A673 (cell line): ENCODE data around the gene GAL3ST2. TPM values are rescaled to one million over a fixed set of nuclear protein-coding genes. Genes with fewer than 3 reads are reported as not detected.

Experiments
- BruUV-seq: library from RNA; stranded (reverse); fragments of 400-500 nt; replicated peaks from 2 replicates; lab custom pipeline; 2021; lab: Mats Ljungman, UMichigan
- CTCF ChIA-PET: fragments of 300-600 bp; sonication (Branson Sonifier 250); formaldehyde crosslinking; loops from one replicate; lab custom pipeline; 2022; ENCODE audit warnings: antibody characterized with exemption; lab: Charles Lee
- POLR2A ChIA-PET: fragments of 300-600 bp; sonication (Branson Sonifier 250); formaldehyde crosslinking; loops from one replicate; lab custom pipeline; 2022; ENCODE audit warnings: antibody characterized with exemption; ENCODE audit not compliant: low non-redundant PET; lab: Charles Lee
- DNase-seq: peaks from one replicate; pipeline ENCODE4 v3.0.0-alpha.2; 2015; ENCODE audit warnings: low spot score
- H3K27ac ChIP-seq: fragments of 200-600 bp; sonication (generic); 2 replicates; pipeline ENCODE4 v1.5.1; 2016; ENCODE audit warnings: mixed run types, low read depth, mild to moderate bottlenecking, mixed read lengths, antibody characterized with exemption, low read length; ENCODE audit not compliant: poor library complexity, severe bottlenecking
- H3K27me3 ChIP-seq: fragments of 200-600 bp; sonication (generic); replicated peaks from 2 replicates; pipeline ENCODE4 v1.6.1; 2017; ENCODE audit warnings: mixed run types, low read depth, mild to moderate bottlenecking, mixed read lengths, antibody characterized with exemption, low read length; ENCODE audit not compliant: insufficient read depth, poor library complexity
- H3K36me3 ChIP-seq: fragments of 200-600 bp; sonication (generic); 2 replicates; pipeline ENCODE4 v1.6.1; 2016; ENCODE audit warnings: mixed run types, mild to moderate bottlenecking, mixed read lengths, antibody characterized with exemption, low read length; ENCODE audit not compliant: insufficient read depth, poor library complexity, severe bottlenecking
- H3K4me1 ChIP-seq: fragments of 200-600 bp; sonication (generic); 2 replicates; pipeline ENCODE4 v1.6.1; 2017; ENCODE audit warnings: mixed run types, mild to moderate bottlenecking, mixed read lengths, antibody characterized with exemption, low read length; ENCODE audit not compliant: insufficient read depth, poor library complexity, severe bottlenecking
- H3K4me3 ChIP-seq: fragments of 200-600 bp; sonication (generic); 2 replicates; pipeline ENCODE4 v1.5.1; 2016; ENCODE audit warnings: low read depth, mixed run types, mild to moderate bottlenecking, mixed read lengths, low read length; ENCODE audit not compliant: poor library complexity, severe bottlenecking
- H3K9me3 ChIP-seq: fragments of 200-600 bp; sonication (generic); 2 replicates; pipeline ENCODE4 v1.6.1; 2016; ENCODE audit warnings: mixed run types, low read depth, mild to moderate bottlenecking, mixed read lengths, antibody characterized with exemption, low read length; ENCODE audit not compliant: poor library complexity, severe bottlenecking
- EZH2 ChIP-seq: fragments of 200-600 bp; sonication (generic); IDR thresholded peaks from 2 replicates; pipeline ENCODE4 v1.6.1; 2017; ENCODE audit warnings: borderline replicate concordance, low read depth, mild to moderate bottlenecking, mixed read lengths, antibody characterized with exemption, low read length; ENCODE audit not compliant: poor library complexity, severe bottlenecking
- intact Hi-C: fragments of 100-400 bp; cut with micrococcal nuclease; formaldehyde crosslinking; loops from one replicate; pipeline ENCODE4 v1.10.0; 2022; ENCODE audit not compliant: unreplicated experiment
- total RNA-seq: library from RNA; stranded (reverse); gene quantifications from 2 replicates; pipeline ENCODE4 v1.2.3, GENCODE V29; 2021
- TF ChIP-seq, protein P1 (sequence below): fragments of 300-800, 200-600 bp; sonication (generic); conservative IDR thresholded peaks from 2 replicates; pipeline ENCODE4 v1.5.1; 2017; ENCODE audit warnings: low read depth, mild to moderate bottlenecking, antibody characterized with exemption, low read length, moderate library complexity, mixed read lengths

GAL3ST2 gene
- total RNA-seq, 1 experiment from 2014 or later, result 5.0 TPM

DNA sequence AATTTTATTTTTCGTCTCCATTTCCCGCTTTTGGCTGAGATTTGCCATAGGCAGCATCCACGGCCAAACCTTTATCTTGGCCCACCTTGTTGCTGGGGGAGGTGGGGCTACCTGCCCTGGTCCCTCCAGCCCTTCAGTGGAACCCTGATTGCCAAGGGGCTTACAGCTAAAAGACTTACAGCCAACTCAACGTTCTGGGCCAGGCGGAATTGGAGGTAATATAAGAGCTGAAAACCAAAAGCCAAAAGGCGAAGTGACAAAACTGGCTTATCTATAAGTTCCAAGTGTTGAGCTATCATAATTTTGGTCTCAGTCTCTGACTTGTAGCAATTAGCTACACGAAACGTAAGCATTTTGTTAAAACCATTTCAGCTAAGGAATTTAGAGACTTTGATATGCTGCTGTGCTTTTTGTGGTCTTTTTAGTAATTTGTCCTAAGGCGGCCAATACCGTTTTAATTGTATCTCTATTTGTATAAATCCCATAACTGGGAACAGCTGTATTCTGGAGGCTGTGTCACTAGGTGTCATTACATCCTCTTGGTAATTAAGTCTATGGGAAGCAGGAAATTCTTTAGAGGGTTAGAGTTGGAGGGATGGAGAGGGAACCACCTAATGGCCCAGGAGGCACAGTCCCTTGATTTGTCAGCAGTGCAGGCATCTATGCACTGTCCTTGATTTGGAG, 58.0 kb downstream of the GAL3ST2 start:
- intact Hi-C loops, result no loop called here
- POLR2A ChIA-PET, result interaction anchor here (0.6 to 0.7 kb wide), 3 partner anchors 9 to 56 kb away, joined by 3 to 9 read pairs (median 3); no protein-coding TSS in a partner anchor
- CTCF ChIA-PET, result interaction anchor here (0.8 kb wide), 1 partner anchor 176 kb away, joined by 3 read pairs; no protein-coding TSS in a partner anchor

DNA sequence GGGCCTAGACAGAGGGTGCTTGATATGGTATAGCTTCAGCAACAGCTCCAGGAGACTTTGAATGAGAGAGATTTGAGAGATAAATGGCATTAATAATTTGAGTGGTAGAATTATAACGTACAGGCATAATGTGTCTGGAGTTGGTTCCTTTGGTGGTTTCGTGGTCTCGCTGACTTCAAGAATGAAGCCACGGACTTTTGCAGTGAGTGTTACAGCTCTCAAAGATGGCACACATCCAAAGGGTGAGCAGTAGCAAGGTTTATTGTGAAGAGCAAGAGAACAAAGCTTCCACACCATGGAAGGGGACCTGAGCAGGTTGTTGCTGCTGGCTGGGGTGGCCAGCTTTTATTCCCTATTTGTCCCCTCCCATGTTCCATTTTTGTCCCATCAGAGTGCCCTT, 59.0 kb downstream of the GAL3ST2 start:
- H3K27me3 ChIP-seq, result no peaks in the 10 kb centered on the region
- H3K4me1 ChIP-seq, result peaks cover 26% of the 10 kb centered on the region
- no peak for DNase-seq
- H3K9me3 ChIP-seq, result peaks cover 12% of the 10 kb centered on the region
- peak overlapping the region; percentile 93 for H3K27ac ChIP-seq
- POLR2A ChIA-PET, result no interaction called here
- CTCF ChIA-PET, result no interaction called here
- intact Hi-C loops, result no loop called here
- no peak for TF ChIP-seq EZH2
- TF ChIP-seq, protein P1, sequence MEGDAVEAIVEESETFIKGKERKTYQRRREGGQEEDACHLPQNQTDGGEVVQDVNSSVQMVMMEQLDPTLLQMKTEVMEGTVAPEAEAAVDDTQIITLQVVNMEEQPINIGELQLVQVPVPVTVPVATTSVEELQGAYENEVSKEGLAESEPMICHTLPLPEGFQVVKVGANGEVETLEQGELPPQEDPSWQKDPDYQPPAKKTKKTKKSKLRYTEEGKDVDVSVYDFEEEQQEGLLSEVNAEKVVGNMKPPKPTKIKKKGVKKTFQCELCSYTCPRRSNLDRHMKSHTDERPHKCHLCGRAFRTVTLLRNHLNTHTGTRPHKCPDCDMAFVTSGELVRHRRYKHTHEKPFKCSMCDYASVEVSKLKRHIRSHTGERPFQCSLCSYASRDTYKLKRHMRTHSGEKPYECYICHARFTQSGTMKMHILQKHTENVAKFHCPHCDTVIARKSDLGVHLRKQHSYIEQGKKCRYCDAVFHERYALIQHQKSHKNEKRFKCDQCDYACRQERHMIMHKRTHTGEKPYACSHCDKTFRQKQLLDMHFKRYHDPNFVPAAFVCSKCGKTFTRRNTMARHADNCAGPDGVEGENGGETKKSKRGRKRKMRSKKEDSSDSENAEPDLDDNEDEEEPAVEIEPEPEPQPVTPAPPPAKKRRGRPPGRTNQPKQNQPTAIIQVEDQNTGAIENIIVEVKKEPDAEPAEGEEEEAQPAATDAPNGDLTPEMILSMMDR, result no peak
- H3K4me3 ChIP-seq, result no peak overlapping the region
- no TSS peak for BruUV-seq
- no peaks in the 10 kb centered on the region for H3K36me3 ChIP-seq

More for the DNA sequence above, 58.0 kb downstream of the GAL3ST2 start:
- TF ChIP-seq, protein P1, result 0 out of 2 replicates have a peak, but pooled peaks have one; percentile 9
- TF ChIP-seq EZH2, result no peak
- H3K27me3 ChIP-seq, result no peaks in the 10 kb centered on the region
- no peak overlapping the region for H3K4me3 ChIP-seq
- H3K36me3 ChIP-seq, result no peaks in the 10 kb centered on the region
- peak overlapping the region; percentile 93 for H3K27ac ChIP-seq
- BruUV-seq, result no TSS peak
- peaks cover 13% of the 10 kb centered on the region for H3K9me3 ChIP-seq
- DNase-seq, result peak; percentile 71
- H3K4me1 ChIP-seq, result peaks cover 26% of the 10 kb centered on the region

DNA sequence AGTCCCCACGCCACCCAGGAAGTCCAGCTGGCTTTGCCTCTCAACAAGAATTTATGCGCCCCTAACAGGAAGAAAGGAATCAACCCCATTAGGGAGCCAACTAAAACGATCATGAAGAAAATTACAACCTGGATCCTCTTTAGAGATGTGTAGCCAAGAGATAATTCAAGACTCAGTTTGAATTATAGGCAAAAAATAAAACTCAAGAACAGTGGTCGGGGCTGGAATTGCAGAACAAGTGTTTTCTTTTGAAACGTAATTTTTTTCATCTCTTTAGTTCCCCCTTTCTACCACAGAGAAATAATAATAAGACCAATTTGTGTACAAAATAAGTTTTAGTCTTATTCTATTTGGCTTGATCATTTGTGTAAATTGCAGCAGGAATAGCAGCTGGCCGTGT, 59.7 kb downstream of the GAL3ST2 start:
- no TSS peak for BruUV-seq
- Histone ChIP-seq H3K4me1 (peaks cover 26% of the 10 kb centered on the region), H3K27ac (no peak overlapping the region), H3K36me3 (no peaks in the 10 kb centered on the region), H3K4me3 (no peak overlapping the region), H3K27me3 (no peaks in the 10 kb centered on the region), H3K9me3 (peaks cover 7% of the 10 kb centered on the region)
- intact Hi-C loops, result no loop called here
- TF ChIP-seq, protein P1, result no peak
- no peak for TF ChIP-seq EZH2
- ChIA-PET CTCF (no interaction called here), POLR2A (no interaction called here)
- DNase-seq, result no peak
